A549 treated with CORT108297 at 1 μM for 4 hours (cell line): ENCODE results near the gene AQP2. TPM values are rescaled to one million over a fixed set of nuclear protein-coding genes. Genes with fewer than 3 reads are reported as not detected.

Experiments
- total RNA-seq: library from RNA; stranded (reverse); fragments of 200-300 nt; extraction: Qiagen RNA extraction; gene quantifications from 5 replicates; pipeline ENCODE4 v1.2.3, GENCODE V29; 2022

AQP2 gene
- not detected in 5 replicates for total RNA-seq

DNA sequence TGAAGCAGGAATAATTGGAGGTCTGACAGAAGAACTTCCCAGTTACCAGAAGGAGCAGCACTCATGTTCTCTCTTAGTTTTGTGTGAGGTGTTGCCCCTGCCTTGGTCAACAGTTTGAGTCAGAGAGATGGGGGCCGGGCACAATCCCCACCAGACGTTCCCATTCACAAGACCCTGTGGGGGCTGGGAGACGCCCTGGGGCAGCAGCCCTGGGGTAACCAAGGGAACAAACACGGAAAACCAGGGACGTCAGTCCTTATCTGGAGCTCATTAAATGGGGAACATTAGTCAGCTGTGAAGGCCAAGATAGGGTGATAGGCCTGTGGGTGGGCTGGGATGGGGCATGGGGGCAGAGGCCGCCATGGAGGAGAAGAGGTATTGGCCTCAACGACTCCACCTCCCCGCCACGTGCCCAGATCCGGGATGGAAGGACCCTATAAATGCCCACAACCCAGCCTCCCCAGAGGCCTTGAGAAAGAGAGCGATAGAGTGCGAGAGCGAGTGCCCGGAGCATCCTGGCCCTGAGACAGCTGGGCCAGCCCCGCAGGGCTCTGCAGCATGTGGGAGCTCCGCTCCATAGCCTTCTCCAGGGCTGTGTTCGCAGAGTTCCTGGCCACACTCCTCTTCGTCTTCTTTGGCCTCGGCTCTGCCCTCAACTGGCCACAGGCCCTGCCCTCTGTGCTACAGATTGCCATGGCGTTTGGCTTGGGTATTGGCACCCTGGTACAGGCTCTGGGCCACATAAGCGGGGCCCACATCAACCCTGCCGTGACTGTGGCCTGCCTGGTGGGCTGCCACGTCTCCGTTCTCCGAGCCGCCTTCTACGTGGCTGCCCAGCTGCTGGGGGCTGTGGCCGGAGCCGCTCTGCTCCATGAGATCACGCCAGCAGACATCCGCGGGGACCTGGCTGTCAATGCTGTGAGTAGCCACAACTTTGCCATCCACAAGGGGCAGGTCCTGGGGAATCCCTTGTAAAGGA is at the start of gene AQP2:
Gene AQP2, plus strand, starts transcription at position 465 of the 979 bp plus-strand sequence. Its CDS starts 94 bp downstream, at position 559.

DNA sequence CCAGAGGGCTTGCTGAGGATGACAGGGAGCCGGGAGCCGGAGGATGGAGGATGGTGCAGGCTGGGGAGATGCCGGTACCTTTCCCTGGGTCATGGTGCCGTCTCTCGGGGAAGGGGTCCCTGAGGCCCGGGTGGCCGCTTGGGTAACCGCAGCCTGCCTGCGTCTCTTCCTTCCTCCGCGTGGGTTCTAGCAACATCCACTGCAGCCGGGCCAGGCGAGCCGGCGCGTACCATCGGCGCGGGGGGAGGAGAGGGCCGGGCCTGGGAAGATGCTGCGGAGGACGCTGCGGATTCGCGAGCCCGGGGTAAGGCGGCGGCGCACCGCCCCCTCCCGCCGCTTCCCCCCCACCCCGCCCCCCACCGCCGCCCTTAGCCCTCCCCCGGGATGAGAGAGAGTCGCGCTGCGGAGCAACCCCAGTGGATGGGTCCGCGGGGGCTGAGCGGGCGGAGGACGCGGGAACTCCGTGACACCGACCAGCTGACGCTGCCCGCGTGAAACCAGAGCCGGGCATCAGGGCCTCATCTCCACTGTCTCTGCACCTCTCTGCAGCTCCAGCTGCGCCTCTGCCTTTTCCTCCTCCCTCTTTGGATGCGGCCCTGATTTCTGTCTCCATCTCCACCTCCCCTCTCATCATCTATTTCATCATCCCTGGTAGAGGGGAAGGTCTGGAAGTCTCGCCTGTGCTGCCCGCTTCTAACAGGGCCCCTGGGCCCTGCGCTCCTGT is 46.7 kb upstream of the AQP2 start, which contains the start of gene FAIM2:
Gene FAIM2, minus strand, starts transcription at position 201 of the 724 bp plus-strand sequence. Its CDS starts 108 bp downstream, at position 93.

DNA sequence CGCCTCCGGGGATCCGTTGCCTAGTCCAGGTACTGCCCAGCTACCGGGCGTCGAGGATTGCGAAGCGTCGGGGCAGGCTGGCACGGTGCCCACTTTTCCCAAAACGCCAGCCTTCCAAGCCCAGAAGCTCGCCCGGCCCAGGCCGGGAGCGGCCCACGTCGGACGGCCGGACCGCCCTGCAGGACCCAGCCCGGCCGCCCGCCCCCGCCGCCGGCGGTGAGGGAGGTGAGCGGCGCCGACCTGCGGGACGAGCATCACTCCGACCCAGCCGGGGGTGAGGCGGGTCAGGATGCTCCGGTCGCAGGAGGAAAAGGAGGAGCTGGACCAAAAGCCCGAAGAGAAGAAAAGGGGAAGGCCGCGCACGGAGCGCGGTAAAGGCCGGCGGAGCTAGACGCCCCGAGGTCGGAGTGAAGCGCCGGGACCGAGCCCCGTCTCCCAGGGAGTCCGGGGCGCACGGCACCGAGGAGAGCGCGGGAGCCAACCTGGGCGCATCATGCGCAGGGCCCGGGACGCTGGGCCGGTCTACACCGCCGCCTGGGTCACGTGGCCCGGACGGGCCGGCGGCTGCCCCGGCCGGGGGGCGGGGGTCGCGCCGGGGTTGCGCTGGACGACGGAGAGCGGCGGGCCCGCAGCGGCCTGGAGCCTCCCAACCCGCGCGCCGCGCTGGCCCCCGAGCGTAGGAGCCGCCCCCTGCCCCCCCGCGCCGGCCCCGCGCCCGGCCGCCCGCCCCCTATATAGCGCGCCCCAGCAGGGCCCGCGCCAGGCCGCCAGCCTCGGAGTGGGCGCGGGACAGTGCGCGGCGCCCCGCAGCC is 10.8 kb downstream of the AQP2 start, which contains the start of gene AQP5:
Gene AQP5, plus strand, starts transcription at position 762 of the 812 bp plus-strand sequence. CDS start 146 bp downstream, outside the sequence.

DNA sequence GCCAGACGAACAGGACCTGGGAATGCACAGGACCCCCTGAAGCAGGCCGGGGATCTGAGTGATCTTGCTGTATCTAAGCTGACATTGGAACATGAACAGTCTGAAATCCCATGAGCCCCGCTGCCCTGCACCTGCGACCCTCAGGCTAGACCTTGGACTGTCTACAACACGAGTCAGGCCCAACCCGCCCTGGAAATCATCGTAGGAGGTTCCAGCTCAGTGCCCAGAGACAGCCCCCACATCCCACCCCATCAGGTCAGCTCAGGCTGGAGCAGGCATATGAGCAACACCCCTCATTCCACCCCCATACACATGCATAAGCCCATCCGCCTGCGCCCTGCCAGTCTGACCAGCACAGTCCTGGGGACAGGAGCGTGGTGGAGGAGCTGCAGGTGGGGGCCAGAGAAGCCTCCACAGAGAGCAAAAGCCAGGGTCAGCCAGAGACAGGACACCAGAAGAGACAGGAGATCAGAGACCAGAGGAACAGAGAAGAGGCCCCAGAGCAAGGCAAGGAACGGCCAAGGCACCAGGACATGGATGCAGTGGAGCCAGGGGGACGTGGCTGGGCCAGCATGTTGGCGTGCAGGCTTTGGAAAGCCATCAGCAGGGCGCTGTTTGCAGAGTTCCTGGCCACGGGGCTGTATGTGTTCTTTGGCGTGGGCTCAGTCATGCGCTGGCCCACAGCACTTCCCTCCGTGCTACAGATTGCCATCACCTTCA is 22.3 kb downstream of the AQP2 start, which contains the start of gene AQP6:
Gene AQP6, plus strand, starts transcription at position 307 of the 720 bp plus-strand sequence. Its CDS starts 227 bp downstream, at position 534.

Other genes with a start within 250 kb of the AQP2 start
- gene FMNL3, start 243.3 kb upstream of the AQP2 start, total RNA-seq, result 1.3 to 2.2 TPM (median 1.9 TPM) in 5 replicates
- 411 to 501 TPM (median 491 TPM) in 5 replicates for gene TMBIM6, start 209.2 kb upstream of the AQP2 start, total RNA-seq
- 7.3 to 9.7 TPM (median 8.5 TPM) in 5 replicates for gene NCKAP5L, start 122.3 kb upstream of the AQP2 start, total RNA-seq
- 4.3 to 4.6 TPM (median 4.4 TPM) in 5 replicates for gene BCDIN3D, start 107.6 kb upstream of the AQP2 start, total RNA-seq
- gene FAIM2, start 46.8 kb upstream of the AQP2 start, total RNA-seq, result 0.02 TPM in 1 of 5 replicates, not detected in the others
- not detected in 5 replicates for gene AQP5, start 11.1 kb downstream of the AQP2 start, total RNA-seq
- not detected in 5 replicates for gene AQP6, start 22.2 kb downstream of the AQP2 start, total RNA-seq
- gene RACGAP1, start 74.8 kb downstream of the AQP2 start, total RNA-seq, result 69.2 to 92.9 TPM (median 79.5 TPM) in 5 replicates
- 4.6 to 6.8 TPM (median 6.2 TPM) in 5 replicates for gene ASIC1, start 106.9 kb downstream of the AQP2 start, total RNA-seq
- 56.6 to 75.9 TPM (median 72.8 TPM) in 5 replicates for gene SMARCD1, start 134.6 kb downstream of the AQP2 start, total RNA-seq
- 0.13 to 0.30 TPM (median 0.19 TPM) in 5 replicates for gene GPD1, start 153.3 kb downstream of the AQP2 start, total RNA-seq
- 61.9 to 86.9 TPM (median 74.7 TPM) in 5 replicates for gene COX14, start 161.5 kb downstream of the AQP2 start, total RNA-seq
- gene CERS5, start 216.6 kb downstream of the AQP2 start, total RNA-seq, result 24.9 to 27.6 TPM (median 26.0 TPM) in 5 replicates